CD14-positive monocyte (primary cell): ENCODE data around the gene KCNH1. TPM values are rescaled to one million over a fixed set of nuclear protein-coding genes. Genes with fewer than 3 reads are reported as not detected.

ENCODE experiments used
- DNase-seq, 3 donors: peaks; one replicate each; pipeline ENCODE4 v3.0.0-alpha.2; 2011 to 2022
- H2AFZ ChIP-seq: 2 replicates; pipeline ENCODE4 v1.6.0; 2012; ENCODE audit warnings: mild to moderate bottlenecking, low read depth, low read length, inconsistent platforms; ENCODE audit not compliant: insufficient read depth, poor library complexity, severe bottlenecking
- H3K27ac ChIP-seq, 2 donors: 1 replicate in 1 of 2; 2 replicates in 1 of 2; pipeline ENCODE4 v1.5.1; 2012 to 2013; ENCODE audit warnings: low read length in 2 of 2, control low read depth in 1 of 2, inconsistent platforms in 1 of 2, low read depth in 1 of 2, mild to moderate bottlenecking in 1 of 2
- H3K27me3 ChIP-seq, 2 donors: one replicate each; pipeline versions ENCODE4 v1.6.0 to v1.6.1; 2011 to 2013; ENCODE audit warnings: low read length in 2 of 2; ENCODE audit not compliant: control insufficient read depth in 2 of 2, insufficient read depth in 2 of 2
- H3K36me3 ChIP-seq, 2 donors: replicated peaks in 1 of 2; 1 replicate in 1 of 2; 2 replicates in 1 of 2; pipeline versions ENCODE4 v1.5.1 to v1.6.1; 2012 to 2013; ENCODE audit warnings: low read length in 2 of 2, control low read depth in 1 of 2, inconsistent platforms in 1 of 2, mild to moderate bottlenecking in 1 of 2; ENCODE audit not compliant: insufficient read depth in 2 of 2, control insufficient read depth in 1 of 2
- H3K4me1 ChIP-seq, 2 donors: 1 replicate in 1 of 2; 2 replicates in 1 of 2; pipeline versions ENCODE4 v1.5.1 to v1.6.1; 2012 to 2013; ENCODE audit warnings: low read length in 2 of 2, control low read depth in 1 of 2, inconsistent platforms in 1 of 2, mild to moderate bottlenecking in 1 of 2, moderate library complexity in 1 of 2; ENCODE audit not compliant: insufficient read depth in 2 of 2, control insufficient read depth in 1 of 2
- H3K4me2 ChIP-seq: replicated peaks from 2 replicates; pipeline ENCODE3; 2012; ENCODE audit warnings: low read length, moderate library complexity, mild to moderate bottlenecking; ENCODE audit not compliant: poor library complexity, severe bottlenecking; ENCODE audit errors: extremely low read depth
- H3K4me3 ChIP-seq, 3 experiments: fragments of 200-600 bp in 1 of 3; sonication (generic) in 1 of 3; replicated peaks in 1 of 3; 1 replicate in 2 of 3; 2 replicates in 1 of 3; pipeline ENCODE4 v1.5.1; 2011 to 2013; ENCODE audit warnings: low read length in 3 of 3, mild to moderate bottlenecking in 3 of 3, control low read depth in 2 of 3, low read depth in 2 of 3, inconsistent platforms in 1 of 3, moderate library complexity in 1 of 3
- H3K79me2 ChIP-seq: 2 replicates; pipeline ENCODE4 v1.6.0; 2012; ENCODE audit warnings: mild to moderate bottlenecking, control low read depth, inconsistent platforms, low read length, moderate library complexity; ENCODE audit not compliant: insufficient read depth
- H3K9ac ChIP-seq: 2 replicates; pipeline ENCODE4 v1.6.0; 2017; ENCODE audit warnings: low read length, mild to moderate bottlenecking; ENCODE audit not compliant: insufficient read depth, poor library complexity, severe bottlenecking
- H3K9me3 ChIP-seq, 2 donors: replicated peaks in 1 of 2; 1 replicate in 1 of 2; 2 replicates in 1 of 2; pipeline versions ENCODE4 v1.5.1 to v1.6.1; 2012 to 2013; ENCODE audit warnings: low read length in 2 of 2, control low read depth in 1 of 2; ENCODE audit not compliant: control insufficient read depth in 1 of 2, insufficient read depth in 1 of 2
- H4K20me1 ChIP-seq: 2 replicates; pipeline ENCODE4 v1.6.0; 2012; ENCODE audit warnings: mild to moderate bottlenecking, low read length, control low read depth, moderate library complexity; ENCODE audit not compliant: insufficient read depth
- H3K27ac Mint-ChIP-seq, 7 donors: one replicate each; pipeline ENCODE4 v1.8.0; 2020; ENCODE audit warnings: mild to moderate bottlenecking in 7 of 7, mixed read lengths in 7 of 7, moderate library complexity in 6 of 7, inconsistent platforms in 2 of 7
- H3K27me3 Mint-ChIP-seq, 3 donors: one replicate each; pipeline ENCODE4 v1.8.0; 2021 to 2022; ENCODE audit warnings: low read depth in 3 of 3, mild to moderate bottlenecking in 3 of 3, mixed read lengths in 3 of 3, moderate library complexity in 3 of 3, inconsistent platforms in 1 of 3
- H3K36me3 Mint-ChIP-seq, 2 donors: one replicate each; pipeline ENCODE4 v1.8.0; 2020; ENCODE audit warnings: mixed read lengths in 2 of 2, inconsistent platforms in 1 of 2, mild to moderate bottlenecking in 1 of 2
- H3K4me1 Mint-ChIP-seq: one replicate; pipeline ENCODE4 v1.8.0; 2020; ENCODE audit warnings: mild to moderate bottlenecking, mixed read lengths
- H3K4me3 Mint-ChIP-seq, 2 donors: one replicate each; pipeline ENCODE4 v1.8.0; 2020; ENCODE audit warnings: mild to moderate bottlenecking in 2 of 2, mixed read lengths in 2 of 2, moderate library complexity in 1 of 2
- H3K9me3 Mint-ChIP-seq, 7 donors: one replicate each; pipeline ENCODE4 v1.8.0; 2020 to 2022; ENCODE audit warnings: mixed read lengths in 7 of 7, mild to moderate bottlenecking in 6 of 7, moderate library complexity in 6 of 7, inconsistent platforms in 2 of 7
- WGBS: methylation state at CpG from one replicate; pipeline ENCODE4 v1.1.5; 2013; ENCODE audit warnings: missing lambda C conversion rate; ENCODE audit not compliant: insufficient coverage; 5-methylcytosine and 5-hydroxymethylcytosine counted together
- intact Hi-C, 2 donors: fragments of 100-400 bp; cut with micrococcal nuclease; formaldehyde crosslinking; loops; one replicate each; pipeline versions ENCODE4 v1.15.0 to v1.15.1; 2023
- polyA plus RNA-seq, 3 donors: library from polyadenylated mRNA; depleted of rRNA in 1 of 3; unstranded in 2 of 3; stranded (reverse) in 1 of 3; fragments of 300-500 nt in 2 of 3; fragments of >200 nt in 1 of 3; fragmentation: Illumina TruSeq in 2 of 3; gene quantifications; 1 replicate in 2 of 3; 2 replicates in 1 of 3; pipeline ENCODE4 v1.2.3, GENCODE V29; 2012 to 2021
- TF ChIP-seq, protein P1 (sequence below): fragments of 200-600 bp; IDR thresholded peaks from one replicate; pipeline ENCODE4 v1.8.0; 2022; ENCODE audit warnings: antibody characterized with exemption, mild to moderate bottlenecking

KCNH1 gene
- polyA plus RNA-seq, 3 donors: not detected

GRCh38 chr1:210697185-210697584 is 436.8 kb downstream of the KCNH1 start:
- H3K27ac Mint-ChIP-seq: no peak overlapping the region
- peaks cover 1 to 5% (median 2%) of the 10 kb centered on the region in 3 donors for H3K27me3 Mint-ChIP-seq
- H3K9me3 ChIP-seq: no peaks in the 10 kb centered on the region
- peaks cover 3 to 6% of the 10 kb centered on the region in 2 donors for H3K4me1 ChIP-seq
- H3K27ac ChIP-seq: no peak overlapping the region
- no peaks in the 10 kb centered on the region for H3K79me2 ChIP-seq
- no peak overlapping the region for H3K4me3 ChIP-seq
- no peaks in the 10 kb centered on the region for H3K36me3 ChIP-seq
- H2AFZ ChIP-seq: no peak overlapping the region
- no CpG with 5 or more reads among the region's 3 CpGs for WGBS
- H3K4me1 Mint-ChIP-seq: peaks cover 11% of the 10 kb centered on the region
- H3K9ac ChIP-seq: no peak overlapping the region
- intact Hi-C loops: no loop called here
- no peak for DNase-seq
- peaks cover 0 to 4% (median 0%) of the 10 kb centered on the region in 7 donors for H3K9me3 Mint-ChIP-seq
- no peaks in the 10 kb centered on the region for H4K20me1 ChIP-seq
- TF ChIP-seq, protein P1, sequence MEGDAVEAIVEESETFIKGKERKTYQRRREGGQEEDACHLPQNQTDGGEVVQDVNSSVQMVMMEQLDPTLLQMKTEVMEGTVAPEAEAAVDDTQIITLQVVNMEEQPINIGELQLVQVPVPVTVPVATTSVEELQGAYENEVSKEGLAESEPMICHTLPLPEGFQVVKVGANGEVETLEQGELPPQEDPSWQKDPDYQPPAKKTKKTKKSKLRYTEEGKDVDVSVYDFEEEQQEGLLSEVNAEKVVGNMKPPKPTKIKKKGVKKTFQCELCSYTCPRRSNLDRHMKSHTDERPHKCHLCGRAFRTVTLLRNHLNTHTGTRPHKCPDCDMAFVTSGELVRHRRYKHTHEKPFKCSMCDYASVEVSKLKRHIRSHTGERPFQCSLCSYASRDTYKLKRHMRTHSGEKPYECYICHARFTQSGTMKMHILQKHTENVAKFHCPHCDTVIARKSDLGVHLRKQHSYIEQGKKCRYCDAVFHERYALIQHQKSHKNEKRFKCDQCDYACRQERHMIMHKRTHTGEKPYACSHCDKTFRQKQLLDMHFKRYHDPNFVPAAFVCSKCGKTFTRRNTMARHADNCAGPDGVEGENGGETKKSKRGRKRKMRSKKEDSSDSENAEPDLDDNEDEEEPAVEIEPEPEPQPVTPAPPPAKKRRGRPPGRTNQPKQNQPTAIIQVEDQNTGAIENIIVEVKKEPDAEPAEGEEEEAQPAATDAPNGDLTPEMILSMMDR: no peak
- H3K4me2 ChIP-seq: no peak overlapping the region
- no peaks in the 10 kb centered on the region for H3K27me3 ChIP-seq
- H3K36me3 Mint-ChIP-seq: no peaks in the 10 kb centered on the region
- no peak overlapping the region for H3K4me3 Mint-ChIP-seq

DNA sequence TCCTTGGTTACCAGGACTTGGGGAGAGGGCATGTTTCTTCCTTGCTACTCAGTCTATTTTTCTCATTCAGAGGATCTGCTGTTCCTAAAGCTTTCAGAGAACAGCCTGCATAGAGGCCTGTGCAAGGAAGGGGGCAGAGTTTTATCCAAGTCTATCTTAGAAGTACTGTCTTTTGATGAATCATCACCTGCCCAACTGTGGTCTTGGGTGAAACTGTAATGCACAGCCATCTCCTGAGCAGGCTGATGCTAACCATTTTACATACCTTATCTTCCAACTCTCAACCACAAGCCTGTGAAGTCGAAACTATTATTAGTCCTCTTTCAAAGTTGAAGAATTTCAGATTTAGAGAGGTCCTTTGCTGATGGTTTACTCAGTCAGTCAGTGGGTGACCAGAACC is 437.2 kb downstream of the KCNH1 start:
- TF ChIP-seq, protein P1: no peak
- H2AFZ ChIP-seq: no peak overlapping the region
- H3K27me3 ChIP-seq: no peaks in the 10 kb centered on the region
- peaks cover 1 to 4% (median 2%) of the 10 kb centered on the region in 3 donors for H3K27me3 Mint-ChIP-seq
- H3K36me3 ChIP-seq: no peaks in the 10 kb centered on the region
- no peak overlapping the region for H3K4me3 ChIP-seq
- H3K4me1 ChIP-seq: peaks cover 3 to 8% of the 10 kb centered on the region in 2 donors
- no peaks in the 10 kb centered on the region for H4K20me1 ChIP-seq
- H3K9me3 ChIP-seq: no peaks in the 10 kb centered on the region
- no peak overlapping the region for H3K9ac ChIP-seq
- intact Hi-C loops: no loop called here
- peaks cover 11% of the 10 kb centered on the region for H3K4me1 Mint-ChIP-seq
- no peak overlapping the region for H3K4me3 Mint-ChIP-seq
- no CpG with 5 or more reads among the region's 1 CpG for WGBS
- H3K9me3 Mint-ChIP-seq: peaks cover 0 to 4% (median 0%) of the 10 kb centered on the region in 7 donors
- H3K36me3 Mint-ChIP-seq: no peaks in the 10 kb centered on the region
- H3K27ac ChIP-seq: no peak overlapping the region
- no peak overlapping the region for H3K27ac Mint-ChIP-seq
- no peak for DNase-seq
- no peaks in the 10 kb centered on the region for H3K79me2 ChIP-seq
- H3K4me2 ChIP-seq: no peak overlapping the region
